Neural progenitor cell (in vitro differentiated cells): Measurements from ENCODE around the gene FOXO1. TPM values are rescaled to one million over a fixed set of nuclear protein-coding genes. Genes with fewer than 3 reads are reported as not detected.

Experiments used
- DNase-seq: peaks from one replicate; pipeline ENCODE4 v3.0.0-alpha.2; 2016; ENCODE audit warnings: low spot score
- H2AFZ ChIP-seq: fragments of 200-600 bp; sonication (generic); replicated peaks from 2 replicates; pipeline ENCODE4 v1.6.1; 2016; ENCODE audit warnings: antibody characterized with exemption
- H3F3A ChIP-seq: fragments of 200-600 bp; sonication (generic); 2 replicates; pipeline ENCODE4 v1.6.1; 2016; ENCODE audit warnings: antibody characterized with exemption, low read depth
- H3K27ac ChIP-seq: fragments of 200-600 bp; sonication (generic); 2 replicates; pipeline ENCODE4 v1.5.1; 2016; ENCODE audit warnings: mild to moderate bottlenecking
- H3K27me3 ChIP-seq: fragments of 200-600 bp; sonication (generic); 2 replicates; pipeline ENCODE4 v1.6.1; 2016; ENCODE audit warnings: mild to moderate bottlenecking, moderate library complexity
- H3K36me3 ChIP-seq: fragments of 200-600 bp; sonication (generic); 2 replicates; pipeline ENCODE4 v1.5.1; 2016
- H3K4me1 ChIP-seq: fragments of 200-600 bp; sonication (generic); 2 replicates; pipeline ENCODE4 v1.6.1; 2016; ENCODE audit warnings: mixed run types
- H3K4me2 ChIP-seq: fragments of 200-600 bp; sonication (generic); 2 replicates; pipeline ENCODE4 v1.6.1; 2016
- H3K4me3 ChIP-seq: fragments of 200-600 bp; sonication (generic); 2 replicates; pipeline ENCODE4 v1.5.1; 2016
- H3K79me2 ChIP-seq: fragments of 200-600 bp; sonication (generic); 2 replicates; pipeline ENCODE4 v1.6.1; 2016; ENCODE audit warnings: low read depth
- H3K9ac ChIP-seq: fragments of 200-600 bp; sonication (generic); 2 replicates; pipeline ENCODE4 v1.6.1; 2016
- H3K9me3 ChIP-seq: fragments of 200-600 bp; sonication (generic); 2 replicates; pipeline ENCODE4 v1.5.1; 2016; ENCODE audit warnings: low read depth
- H4K20me1 ChIP-seq: fragments of 200-600 bp; sonication (generic); 2 replicates; pipeline ENCODE4 v1.6.1; 2016; ENCODE audit warnings: low read depth
- H3K27ac Mint-ChIP-seq: 3 replicates; pipeline ENCODE4 v1.8.0; 2021; ENCODE audit warnings: mixed read lengths
- H3K27me3 Mint-ChIP-seq: 2 replicates; pipeline ENCODE4 v1.8.0; 2022; ENCODE audit warnings: low read depth, mild to moderate bottlenecking, inconsistent platforms, moderate library complexity, mixed read lengths; ENCODE audit not compliant: insufficient read depth
- H3K36me3 Mint-ChIP-seq: 3 replicates; pipeline ENCODE4 v1.8.0; 2021; ENCODE audit warnings: mixed read lengths
- H3K4me1 Mint-ChIP-seq: 3 replicates; pipeline ENCODE4 v1.8.0; 2021; ENCODE audit warnings: mixed read lengths
- H3K4me3 Mint-ChIP-seq: 3 replicates; pipeline ENCODE4 v1.8.0; 2021; ENCODE audit warnings: mild to moderate bottlenecking, moderate library complexity, mixed read lengths
- H3K9me3 Mint-ChIP-seq: 3 replicates; pipeline ENCODE4 v1.8.0; 2020; ENCODE audit warnings: mixed read lengths
- CTCF ChIP-seq: fragments of 200-600 bp; sonication (generic); IDR thresholded peaks from 2 replicates; pipeline ENCODE4 v1.5.1; 2017; ENCODE audit warnings: antibody characterized with exemption, mild to moderate bottlenecking
- EZH2 ChIP-seq: fragments of 200-600 bp; sonication (generic); IDR thresholded peaks from 2 replicates; pipeline ENCODE4 v1.6.1; 2017; ENCODE audit warnings: antibody characterized with exemption, mild to moderate bottlenecking, moderate library complexity
- EZH2phosphoT487 ChIP-seq: fragments of 200-600 bp; sonication (generic); IDR thresholded peaks from 2 replicates; pipeline ENCODE4 v1.6.1; 2017; ENCODE audit warnings: antibody characterized with exemption
- total RNA-seq: library from RNA; depleted of rRNA; stranded (reverse); fragments of >200 nt; gene quantifications from 2 replicates; pipeline ENCODE4 v1.2.3, GENCODE V29; 2015; ENCODE audit warnings: low replicate concordance

Gene FOXO1
- total RNA-seq, 1 donor from 2014 or later: 3.7 TPM

- no peak overlapping the region for H3K27ac Mint-ChIP-seq
- no peak overlapping the region for H3K4me2 ChIP-seq
- no peaks in the 10 kb centered on the region for H3K27me3 Mint-ChIP-seq
- no peaks in the 10 kb centered on the region for H3F3A ChIP-seq
- no peak for TF ChIP-seq EZH2phosphoT487
- TF ChIP-seq CTCF: no peak
- no peak for TF ChIP-seq EZH2
- H3K27ac ChIP-seq: no peak overlapping the region
- no peaks in the 10 kb centered on the region for H3K4me1 Mint-ChIP-seq
- H3K4me1 ChIP-seq: no peaks in the 10 kb centered on the region
- H3K36me3 ChIP-seq: no peaks in the 10 kb centered on the region
- no peaks in the 10 kb centered on the region for H4K20me1 ChIP-seq
- H3K4me3 ChIP-seq: no peak overlapping the region
- no peak overlapping the region for H3K4me3 Mint-ChIP-seq
- H3K9me3 Mint-ChIP-seq: peaks cover 3% of the 10 kb centered on the region
- DNase-seq: no peak
- H3K9me3 ChIP-seq: no peaks in the 10 kb centered on the region
- H3K79me2 ChIP-seq: no peaks in the 10 kb centered on the region
- H2AFZ ChIP-seq: no peak overlapping the region
- H3K36me3 Mint-ChIP-seq: peaks cover 3% of the 10 kb centered on the region
- H3K9ac ChIP-seq: no peak overlapping the region
- H3K27me3 ChIP-seq: no peaks in the 10 kb centered on the region
Observed at GRCh38 chr13:40631605-40632004, 34.8 kb downstream of the FOXO1 start.

GRCh38 chr13:40629678-40630384 is 36.6 kb downstream of the FOXO1 start:
- Histone ChIP-seq H3K4me2 (no peak overlapping the region), H3K27me3 (no peaks in the 10 kb centered on the region), H3K9ac (no peak overlapping the region), H4K20me1 (no peaks in the 10 kb centered on the region), H3K36me3 (no peaks in the 10 kb centered on the region), H3K4me1 (no peaks in the 10 kb centered on the region), H3K27ac (no peak overlapping the region), H3K9me3 (no peaks in the 10 kb centered on the region), H3K4me3 (no peak overlapping the region), H2AFZ (no peak overlapping the region), H3K79me2 (peaks cover 5% of the 10 kb centered on the region), H3F3A (no peaks in the 10 kb centered on the region)
- Mint-ChIP-seq H3K4me3 (no peak overlapping the region), H3K9me3 (peaks cover 3% of the 10 kb centered on the region), H3K4me1 (no peaks in the 10 kb centered on the region), H3K36me3 (peaks cover 5% of the 10 kb centered on the region), H3K27me3 (no peaks in the 10 kb centered on the region), H3K27ac (no peak overlapping the region)
- TF ChIP-seq CTCF: no peak
- no peak for TF ChIP-seq EZH2phosphoT487
- TF ChIP-seq EZH2: no peak
- DNase-seq: no peak

- no peaks in the 10 kb centered on the region for H3F3A ChIP-seq
- peaks cover 3% of the 10 kb centered on the region for H3K9me3 Mint-ChIP-seq
- DNase-seq: no peak
- peaks cover 17% of the 10 kb centered on the region for H3K4me1 Mint-ChIP-seq
- peaks cover 22% of the 10 kb centered on the region for H3K79me2 ChIP-seq
- H3K27me3 Mint-ChIP-seq: no peaks in the 10 kb centered on the region
- H3K4me3 ChIP-seq: no peak overlapping the region
- H3K27me3 ChIP-seq: no peaks in the 10 kb centered on the region
- no peaks in the 10 kb centered on the region for H4K20me1 ChIP-seq
- H3K36me3 Mint-ChIP-seq: peaks cover 5% of the 10 kb centered on the region
- no peak overlapping the region for H3K4me3 Mint-ChIP-seq
- peaks cover 15% of the 10 kb centered on the region for H3K4me1 ChIP-seq
- TF ChIP-seq EZH2: no peak
- TF ChIP-seq CTCF: no peak
- no peak overlapping the region for H2AFZ ChIP-seq
- H3K9me3 ChIP-seq: no peaks in the 10 kb centered on the region
- H3K27ac Mint-ChIP-seq: no peak overlapping the region
- no peaks in the 10 kb centered on the region for H3K36me3 ChIP-seq
- no peak overlapping the region for H3K9ac ChIP-seq
- H3K4me2 ChIP-seq: no peak overlapping the region
- no peak overlapping the region for H3K27ac ChIP-seq
Observed at GRCh38 chr13:40626977-40627376, 39.5 kb downstream of the FOXO1 start.
